Activated CD8-positive, alpha-beta T cell treated with anti-CD3 and anti-CD28 coated beads, Interleukin-2, amount 10 ng/mL, durations not matched to agents 7 days and 5 days (primary cell): ENCODE measurements around the gene TNKS2. TPM values are rescaled to one million over a fixed set of nuclear protein-coding genes. Genes with fewer than 3 reads are reported as not detected.

Experiments used
- ATAC-seq: fragments of 150-1000 bp; cut with Tn5 transposase; one replicate; pipeline ENCODE4 v1.10.0; 2021; ENCODE audit warnings: moderate library complexity
- CTCF ChIA-PET: fragments of 350-600 bp; sonication (Branson Sonifier 250); formaldehyde crosslinking; loops from one replicate; lab custom pipeline; 2021; ENCODE audit warnings: antibody characterized with exemption; lab: Charles Lee
- POLR2A ChIA-PET: fragments of 350-600 bp; sonication (Branson Sonifier 250); formaldehyde crosslinking; loops from one replicate; lab custom pipeline; 2021; ENCODE audit warnings: antibody characterized with exemption; lab: Charles Lee
- DNase-seq: peaks from one replicate; pipeline ENCODE4 v3.0.0-alpha.2; 2020
- H3K27ac Mint-ChIP-seq: one replicate; pipeline ENCODE4 v1.8.0; 2021; ENCODE audit warnings: mild to moderate bottlenecking, mixed read lengths
- H3K27me3 Mint-ChIP-seq: one replicate; pipeline ENCODE4 v1.8.0; 2021; ENCODE audit warnings: low read depth, mixed read lengths
- H3K36me3 Mint-ChIP-seq: one replicate; pipeline ENCODE4 v1.8.0; 2021; ENCODE audit warnings: low read depth, mixed read lengths
- H3K4me1 Mint-ChIP-seq: one replicate; pipeline ENCODE4 v1.8.0; 2021; ENCODE audit warnings: low read depth, mixed read lengths
- H3K4me3 Mint-ChIP-seq: one replicate; pipeline ENCODE4 v1.8.0; 2021; ENCODE audit warnings: mild to moderate bottlenecking, mixed read lengths
- H3K9me3 Mint-ChIP-seq: one replicate; pipeline ENCODE4 v1.8.0; 2022; ENCODE audit warnings: mixed read lengths; ENCODE audit not compliant: insufficient read depth
- total RNA-seq, 2 experiments: library from RNA; stranded (reverse); gene quantifications; one replicate each; pipeline ENCODE4 v1.2.3, GENCODE V29; 2021

TNKS2 gene
- total RNA-seq, 2 experiments from 2014 or later: 27.5 to 28.4 TPM

DNA sequence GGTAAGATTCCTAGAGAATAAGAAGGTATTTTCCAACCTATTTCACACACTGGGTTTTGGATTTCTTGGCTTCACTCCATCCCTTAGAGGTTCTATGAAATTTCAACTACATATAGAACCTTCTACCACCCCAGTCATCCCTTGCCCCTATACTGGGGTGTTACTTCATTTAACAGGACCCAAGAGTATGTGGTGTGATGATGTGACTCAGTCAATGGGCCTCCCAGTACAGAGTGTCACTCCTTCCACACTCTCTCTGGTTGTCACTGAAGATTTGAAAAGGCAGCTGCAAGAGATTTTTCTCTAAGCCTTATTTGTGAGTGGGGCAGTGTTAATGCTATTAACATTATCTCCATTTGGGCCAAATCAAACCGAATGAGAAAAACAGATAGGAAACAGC lies 77.6 kb downstream of the TNKS2 start:
- peaks cover 2% of the 10 kb centered on the region for H3K27me3 Mint-ChIP-seq
- ChIA-PET POLR2A (no interaction called here), CTCF (no interaction called here)
- H3K36me3 Mint-ChIP-seq: no peaks in the 10 kb centered on the region
- no peaks in the 10 kb centered on the region for H3K4me1 Mint-ChIP-seq
- ATAC-seq: no peak
- H3K27ac Mint-ChIP-seq: no peak overlapping the region
- no peaks in the 10 kb centered on the region for H3K9me3 Mint-ChIP-seq
- no peak for DNase-seq
- H3K4me3 Mint-ChIP-seq: no peak overlapping the region

DNA sequence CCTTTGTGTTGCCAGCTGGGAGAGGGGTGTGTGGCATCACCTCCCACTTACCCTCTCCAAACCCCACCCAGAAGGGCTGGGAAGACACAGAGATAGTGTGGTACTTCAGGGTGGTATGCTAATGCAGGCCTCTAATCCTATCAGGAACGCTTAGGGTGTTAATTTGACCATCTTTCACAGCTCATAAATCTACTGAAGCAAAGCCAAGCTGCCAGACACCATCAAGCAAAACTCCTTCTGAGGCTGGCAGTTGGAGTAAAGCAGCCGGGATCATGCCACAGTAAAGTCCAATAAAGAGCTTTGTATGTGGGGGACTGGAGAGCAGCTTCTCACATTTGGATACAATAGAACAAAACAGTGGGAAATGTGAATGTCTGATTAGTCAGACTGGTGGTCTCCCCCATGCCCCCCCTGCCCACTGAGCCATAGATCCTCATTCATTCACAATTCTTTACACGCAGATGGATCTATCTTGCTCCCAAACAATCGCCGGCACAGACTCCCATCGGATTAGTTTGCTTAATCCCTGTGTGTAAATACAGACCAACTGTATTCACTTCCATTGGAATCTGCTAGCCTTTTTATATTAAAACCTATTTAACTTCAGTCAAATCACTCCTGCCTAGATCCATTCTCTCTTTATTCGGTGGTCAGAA lies 81.4 kb downstream of the TNKS2 start:
- POLR2A ChIA-PET: interaction anchor here (0.7 kb wide), 1 partner anchor 35 kb away, joined by 3 read pairs; no protein-coding TSS in a partner anchor
- Mint-ChIP-seq H3K27ac (no peak overlapping the region), H3K4me1 (no peaks in the 10 kb centered on the region), H3K27me3 (peaks cover 2% of the 10 kb centered on the region), H3K9me3 (no peaks in the 10 kb centered on the region), H3K4me3 (no peak overlapping the region), H3K36me3 (no peaks in the 10 kb centered on the region)
- CTCF ChIA-PET: interaction anchor here (1.1 to 1.5 kb wide), 2 partner anchors 30 to 33 kb away, joined by 3 to 4 read pairs; partner anchors contain the start of gene FGFBP3
- DNase-seq (no peak), ATAC-seq (no peak)

DNA sequence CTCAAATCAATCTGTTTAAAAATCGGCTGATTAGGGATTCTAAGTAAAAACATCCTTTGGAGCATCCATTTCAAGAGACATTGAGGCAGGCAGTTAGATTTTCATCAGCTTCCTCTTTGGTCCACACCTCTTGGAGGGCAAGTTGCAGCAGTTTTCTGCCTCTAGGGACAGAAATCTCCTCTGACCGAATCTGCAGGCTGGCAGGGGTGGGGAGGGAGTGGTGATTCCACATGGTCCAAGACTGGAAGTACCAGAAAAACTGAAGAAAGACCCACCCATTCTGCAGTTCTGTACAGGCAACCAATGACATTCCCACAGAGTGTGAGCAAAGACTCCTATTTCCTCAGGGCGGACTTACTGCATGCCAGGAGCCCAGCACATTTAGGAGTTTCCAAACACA lies 82.1 kb downstream of the TNKS2 start:
- H3K9me3 Mint-ChIP-seq: no peaks in the 10 kb centered on the region
- H3K4me3 Mint-ChIP-seq: no peak overlapping the region
- H3K4me1 Mint-ChIP-seq: no peaks in the 10 kb centered on the region
- ATAC-seq (no peak), DNase-seq (no peak)
- CTCF ChIA-PET: interaction anchor here (1.1 to 1.5 kb wide), 2 partner anchors 29 to 33 kb away, joined by 3 to 4 read pairs; partner anchors contain the start of gene FGFBP3
- peaks cover 2% of the 10 kb centered on the region for H3K27me3 Mint-ChIP-seq
- no peaks in the 10 kb centered on the region for H3K36me3 Mint-ChIP-seq
- H3K27ac Mint-ChIP-seq: no peak overlapping the region
- POLR2A ChIA-PET: no interaction called here

DNA sequence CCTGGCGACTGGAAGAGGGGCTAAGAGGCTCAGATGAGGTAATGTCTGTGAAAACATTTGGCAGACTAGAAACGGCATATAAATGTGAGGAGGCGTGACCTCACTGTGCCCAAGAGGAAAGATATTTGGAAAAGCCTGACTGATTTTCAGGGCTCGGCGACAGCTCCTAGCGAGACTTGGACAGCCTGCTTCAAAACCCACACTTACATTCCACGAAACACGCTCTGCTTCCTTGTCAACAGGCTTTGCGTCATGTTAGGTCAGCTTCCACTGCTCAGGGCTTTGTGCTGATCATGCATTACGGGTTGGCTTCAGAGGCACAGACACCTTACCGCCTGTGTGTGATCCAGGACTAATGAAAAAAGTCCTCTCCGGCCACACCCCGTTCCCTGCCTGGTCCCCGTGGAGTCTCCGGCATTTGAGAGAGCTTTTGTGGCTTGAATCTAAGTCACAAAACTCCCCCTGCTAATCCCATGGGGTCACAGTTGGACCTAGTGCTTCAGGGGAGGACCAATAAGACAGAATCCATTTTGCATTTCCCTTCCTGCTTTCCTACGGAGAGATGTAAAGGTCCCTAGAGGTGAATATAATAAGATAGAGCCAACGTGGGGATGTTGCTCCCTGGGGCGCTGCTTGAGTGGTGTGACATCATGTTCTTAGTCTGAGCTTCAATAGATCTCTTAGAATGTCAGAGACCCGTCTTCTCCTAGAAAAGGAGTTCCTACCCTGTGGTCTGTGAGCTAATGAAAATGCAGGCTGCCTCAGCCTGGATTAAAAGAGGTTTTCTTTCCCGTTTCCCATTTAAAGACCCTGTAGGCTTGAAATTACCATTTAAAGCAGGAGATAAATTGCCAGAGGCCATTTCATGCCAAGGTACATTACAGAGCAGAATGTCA lies 85.6 kb downstream of the TNKS2 start:
- peaks cover 18% of the 10 kb centered on the region for H3K27me3 Mint-ChIP-seq
- no peaks in the 10 kb centered on the region for H3K9me3 Mint-ChIP-seq
- H3K36me3 Mint-ChIP-seq: no peaks in the 10 kb centered on the region
- H3K4me1 Mint-ChIP-seq: peaks cover 9% of the 10 kb centered on the region
- H3K27ac Mint-ChIP-seq: no peak overlapping the region
- DNase-seq: no peak
- H3K4me3 Mint-ChIP-seq: no peak overlapping the region
- ATAC-seq: no peak
- CTCF ChIA-PET: no interaction called here
- POLR2A ChIA-PET: interaction anchor here (0.5 kb wide), 1 partner anchor 24 kb away, joined by 3 read pairs; no protein-coding TSS in a partner anchor

DNA sequence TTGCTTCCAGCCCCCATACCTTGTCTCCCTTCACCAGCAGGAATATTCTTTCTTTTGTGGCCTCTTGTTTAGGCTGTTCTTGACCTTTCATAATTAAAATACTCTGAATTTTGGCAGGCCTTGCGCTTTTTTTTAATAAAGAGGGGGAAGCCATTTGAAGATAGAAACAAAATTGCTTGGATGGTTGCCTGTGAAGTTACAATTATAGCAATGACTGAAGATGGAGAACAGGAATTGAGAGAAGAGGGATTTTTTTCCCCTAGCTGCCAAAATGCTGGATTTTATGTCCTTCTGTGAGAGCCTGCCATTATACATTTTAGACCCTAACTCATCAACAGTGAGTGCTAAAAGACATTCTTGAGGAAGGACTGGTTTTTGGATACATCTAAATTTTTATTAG lies 86.3 kb downstream of the TNKS2 start:
- ChIA-PET POLR2A (no interaction called here), CTCF (no interaction called here)
- Mint-ChIP-seq H3K4me3 (no peak overlapping the region), H3K4me1 (peaks cover 9% of the 10 kb centered on the region), H3K36me3 (no peaks in the 10 kb centered on the region), H3K27ac (no peak overlapping the region), H3K27me3 (peaks cover 19% of the 10 kb centered on the region), H3K9me3 (no peaks in the 10 kb centered on the region)
- ATAC-seq (no peak), DNase-seq (no peak)

DNA sequence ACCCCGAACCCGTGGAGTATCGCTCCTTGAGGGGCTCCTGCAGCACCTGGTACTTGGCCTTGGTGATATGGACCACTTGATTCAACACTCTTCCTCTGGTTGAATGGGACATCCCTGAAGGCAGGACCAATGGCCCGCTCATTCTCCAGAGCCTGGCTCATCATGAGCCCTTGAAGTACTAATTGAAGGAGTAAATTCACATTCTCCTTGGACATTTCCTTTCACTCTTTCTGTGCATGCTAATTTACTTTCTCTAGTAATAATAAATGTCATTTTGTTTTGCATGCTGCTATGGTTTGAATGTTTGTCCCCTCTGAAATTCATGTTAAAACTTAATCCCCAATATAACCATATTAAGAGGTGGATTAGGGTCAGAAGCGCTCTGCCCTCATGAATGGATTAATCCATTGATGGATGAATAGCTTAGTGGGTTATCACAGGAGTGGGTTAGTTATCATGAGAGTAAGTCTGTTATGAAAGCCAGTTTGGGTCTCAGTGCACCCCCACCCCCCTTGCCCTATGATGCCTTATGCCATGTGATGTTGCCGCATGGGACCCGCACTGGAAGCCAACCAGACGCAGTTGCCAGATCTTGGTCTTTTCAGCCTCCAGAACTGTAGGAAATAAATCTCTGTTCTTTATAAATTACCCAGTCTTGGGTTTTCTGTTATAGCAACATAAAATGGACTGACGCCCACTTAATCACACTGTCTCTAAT lies 87.3 kb downstream of the TNKS2 start:
- ChIA-PET POLR2A (no interaction called here), CTCF (no interaction called here)
- no peak for ATAC-seq
- Mint-ChIP-seq H3K9me3 (no peaks in the 10 kb centered on the region), H3K4me3 (no peak overlapping the region), H3K4me1 (peaks cover 9% of the 10 kb centered on the region), H3K36me3 (no peaks in the 10 kb centered on the region), H3K27ac (no peak overlapping the region), H3K27me3 (peaks cover 22% of the 10 kb centered on the region)
- no peak for DNase-seq

DNA sequence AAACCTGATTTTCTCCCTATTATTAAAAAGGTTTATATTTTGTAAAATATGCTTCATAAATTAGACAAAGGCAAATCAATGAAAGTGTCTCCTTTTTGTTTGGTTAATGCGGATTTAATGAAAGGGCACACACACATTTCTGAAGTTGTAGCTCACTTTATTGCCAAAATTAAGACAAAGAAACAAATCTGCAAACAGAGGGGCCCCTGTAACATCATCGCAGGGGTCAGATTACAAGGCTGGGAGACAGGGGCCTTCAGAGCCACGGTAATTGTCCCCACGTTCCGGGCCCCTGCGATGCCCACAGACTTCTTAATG lies 88.7 kb downstream of the TNKS2 start:
- ChIA-PET POLR2A (interaction anchor here (0.6 to 1.8 kb wide), 3 partner anchors 21 to 62 kb away, joined by 3 to 4 read pairs (median 4); partner anchors contain the start of gene BTAF1), CTCF (interaction anchor here (1.0 to 1.2 kb wide), 3 partner anchors 21 to 28 kb away, joined by 3 read pairs; no protein-coding TSS in a partner anchor)
- no peak overlapping the region for H3K27ac Mint-ChIP-seq
- H3K9me3 Mint-ChIP-seq: no peaks in the 10 kb centered on the region
- H3K4me3 Mint-ChIP-seq: peak overlapping the region; percentile 82
- ATAC-seq (no peak), DNase-seq (no peak)
- H3K36me3 Mint-ChIP-seq: no peaks in the 10 kb centered on the region
- peaks cover 25% of the 10 kb centered on the region for H3K27me3 Mint-ChIP-seq
- peaks cover 9% of the 10 kb centered on the region for H3K4me1 Mint-ChIP-seq

DNA sequence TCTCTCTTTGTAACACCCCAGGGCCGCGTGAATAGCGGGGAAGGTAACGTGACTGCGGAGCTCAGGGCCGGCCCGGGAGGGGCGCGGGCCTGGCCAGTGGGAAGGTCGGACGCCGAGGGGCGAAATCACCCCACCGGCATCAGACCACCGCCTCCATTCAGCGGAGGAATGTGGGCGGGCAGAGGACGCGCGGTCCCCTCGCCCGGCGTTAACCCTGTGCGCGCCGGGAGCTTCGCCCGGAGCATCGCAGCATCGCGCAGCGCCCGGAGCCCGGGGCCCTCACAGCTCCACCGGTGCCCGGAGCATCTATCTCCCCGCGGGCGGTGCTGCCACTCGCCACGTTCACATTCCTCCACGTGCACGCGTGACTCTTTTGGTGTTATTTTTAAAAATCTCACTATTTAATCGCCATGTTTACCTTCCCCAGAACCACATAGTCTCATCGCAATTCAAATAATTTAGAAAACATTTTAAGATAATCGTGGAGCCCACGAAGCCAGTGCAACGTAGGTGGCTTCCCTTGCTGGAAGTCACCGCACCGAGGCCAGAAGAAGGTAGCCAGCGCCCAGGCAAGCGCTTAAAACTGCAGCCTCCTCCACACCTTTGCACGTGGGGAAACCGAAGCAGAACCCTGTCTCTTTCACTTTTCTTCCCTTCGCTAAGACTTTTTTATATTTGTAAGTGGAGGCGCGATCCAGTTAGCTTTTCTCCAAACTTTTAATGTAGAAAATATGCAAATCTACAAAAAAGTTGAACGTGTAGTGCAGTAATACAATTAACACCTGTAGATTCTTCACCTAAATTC lies 89.2 kb downstream of the TNKS2 start:
- no peak overlapping the region for H3K27ac Mint-ChIP-seq
- ChIA-PET POLR2A (interaction anchor here (1.1 to 1.8 kb wide), 3 partner anchors 20 to 36 kb away, joined by 4 read pairs; partner anchors contain the start of gene BTAF1), CTCF (interaction anchor here (1.0 to 1.2 kb wide), 3 partner anchors 20 to 27 kb away, joined by 3 read pairs; no protein-coding TSS in a partner anchor)
- DNase-seq: no peak
- ATAC-seq: peak; percentile 81
- H3K4me1 Mint-ChIP-seq: peaks cover 9% of the 10 kb centered on the region
- peak overlapping the region; percentile 82 for H3K4me3 Mint-ChIP-seq
- H3K36me3 Mint-ChIP-seq: no peaks in the 10 kb centered on the region
- no peaks in the 10 kb centered on the region for H3K9me3 Mint-ChIP-seq
- peaks cover 25% of the 10 kb centered on the region for H3K27me3 Mint-ChIP-seq

DNA sequence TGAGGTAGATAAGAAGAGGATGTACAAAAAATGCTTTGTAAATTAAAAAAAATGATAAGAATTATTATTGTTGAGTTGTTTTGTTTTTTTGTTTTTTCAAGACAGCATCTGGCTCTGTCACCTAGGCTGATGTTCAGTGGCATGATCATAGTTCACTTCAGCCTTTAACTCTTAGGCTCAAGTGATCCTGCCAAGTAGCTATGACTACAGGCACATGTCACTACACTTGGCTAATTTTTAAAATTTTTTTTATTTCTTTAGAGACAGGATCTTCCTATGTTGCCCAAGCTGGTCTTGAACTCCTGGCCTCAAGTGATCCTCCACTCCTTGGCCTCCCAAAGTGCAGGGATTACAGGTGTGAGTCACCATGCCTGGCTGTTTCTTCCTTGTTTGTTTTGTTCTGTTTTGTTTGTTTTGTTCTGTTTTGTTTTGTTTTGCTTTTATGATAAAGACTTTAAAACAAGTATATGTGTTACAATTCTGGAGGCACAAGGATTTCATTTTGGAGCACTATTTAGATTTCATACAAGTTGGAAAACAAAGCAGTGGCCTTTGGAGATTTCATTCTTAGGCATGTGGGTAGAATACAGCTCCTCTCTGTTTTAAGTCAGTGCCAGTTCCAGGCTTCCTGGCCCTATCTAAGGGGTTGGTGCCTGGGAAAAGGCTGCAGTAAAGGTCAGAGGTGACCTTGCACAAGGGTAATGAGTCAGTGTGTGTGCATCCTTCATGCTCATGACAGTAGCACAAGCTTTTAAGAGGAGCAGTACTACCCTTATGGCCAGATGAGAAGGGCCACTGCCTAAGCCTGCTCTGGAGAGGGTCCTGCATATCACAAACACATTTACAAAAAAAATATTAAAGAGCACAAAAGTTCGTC lies 93.1 kb downstream of the TNKS2 start:
- H3K4me1 Mint-ChIP-seq: peaks cover 9% of the 10 kb centered on the region
- no peak overlapping the region for H3K4me3 Mint-ChIP-seq
- POLR2A ChIA-PET: no interaction called here
- no peaks in the 10 kb centered on the region for H3K9me3 Mint-ChIP-seq
- ATAC-seq (no peak), DNase-seq (no peak)
- CTCF ChIA-PET: interaction anchor here (2.0 kb wide), 1 partner anchor 21 kb away, joined by 4 read pairs; no protein-coding TSS in a partner anchor
- H3K36me3 Mint-ChIP-seq: no peaks in the 10 kb centered on the region
- peaks cover 20% of the 10 kb centered on the region for H3K27me3 Mint-ChIP-seq
- H3K27ac Mint-ChIP-seq: no peak overlapping the region

DNA sequence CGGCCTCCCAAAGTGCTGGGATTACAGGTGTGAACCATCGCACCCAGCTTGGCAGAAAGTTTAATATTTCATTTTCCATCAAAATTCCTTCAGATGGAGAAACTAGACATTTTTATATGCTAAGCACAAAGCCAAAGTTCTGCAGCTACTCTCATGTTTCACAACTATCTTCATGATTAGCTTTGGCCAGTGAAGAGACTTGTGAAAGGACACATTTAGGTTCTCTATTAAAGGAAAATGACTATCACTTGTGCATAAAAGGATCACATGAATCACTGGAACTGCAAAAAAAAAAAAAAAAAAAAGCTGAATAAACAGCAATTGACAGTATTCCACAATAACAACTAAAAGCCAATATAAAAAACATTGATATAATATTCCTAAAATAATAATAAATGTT lies 94.8 kb downstream of the TNKS2 start:
- ChIA-PET CTCF (interaction anchor here (2.0 kb wide), 1 partner anchor 19 kb away, joined by 4 read pairs; no protein-coding TSS in a partner anchor), POLR2A (no interaction called here)
- Mint-ChIP-seq H3K4me3 (no peak overlapping the region), H3K27ac (no peak overlapping the region), H3K4me1 (no peaks in the 10 kb centered on the region), H3K9me3 (no peaks in the 10 kb centered on the region), H3K36me3 (no peaks in the 10 kb centered on the region), H3K27me3 (peaks cover 15% of the 10 kb centered on the region)
- DNase-seq (no peak), ATAC-seq (no peak)
